ENCODE measurements around the gene MAPKBP1.

The MAPKBP1 gene

GRCh38 chr15:41874736-41875135 is 100.5 kb downstream of the MAPKBP1 start:
- no peak for TF ChIP-seq GATA1 (IDR thresholded peaks at IDR 0.05; ENCODE audit: low read depth, low read length)
- no peak for TF ChIP-seq POLR2A (IDR thresholded peaks at IDR 0.05; ENCODE audit: low read length)
- no peak for DNase-seq

GRCh38 chr15:41876007-41876406 is 101.7 kb downstream of the MAPKBP1 start:
- no peak for TF ChIP-seq GATA1 (IDR thresholded peaks at IDR 0.05; ENCODE audit: low read depth, low read length)
- no peak for TF ChIP-seq POLR2A (IDR thresholded peaks at IDR 0.05; ENCODE audit: low read length)
- DNase-seq = no peak

- no peak for TF ChIP-seq POLR2A (IDR thresholded peaks at IDR 0.05; ENCODE audit: low read length)
- no peak for TF ChIP-seq GATA1 (IDR thresholded peaks at IDR 0.05; ENCODE audit: low read depth, low read length)
- no peak for DNase-seq
Measured at GRCh38 chr15:41876689-41877088, 102.4 kb downstream of the MAPKBP1 start.

Measured in erythroblast (primary cell).